Mesendoderm (in vitro differentiated cells): ENCODE data around the gene ZNF423.

Experiments used
- DNase-seq: peaks from one replicate; pipeline ENCODE4 v3.0.0; 2013
- H2AK5ac ChIP-seq: 2 replicates; pipeline ENCODE4 v1.6.1; 2013; ENCODE audit warnings: low read length, inconsistent platforms
- H2BK120ac ChIP-seq: 2 replicates; pipeline ENCODE4 v1.6.1; 2013; ENCODE audit warnings: low read depth, mild to moderate bottlenecking, low read length, moderate library complexity, mixed read lengths
- H2BK15ac ChIP-seq: replicated peaks from 2 replicates; pipeline ENCODE4 v1.6.1; 2013; ENCODE audit warnings: low read depth, mild to moderate bottlenecking, moderate library complexity
- H2BK5ac ChIP-seq: 2 replicates; pipeline ENCODE4 v1.6.1; 2013; ENCODE audit warnings: low read length, inconsistent platforms
- H3K18ac ChIP-seq: 2 replicates; pipeline ENCODE4 v1.6.1; 2013; ENCODE audit warnings: mild to moderate bottlenecking, low read length, mixed read lengths
- H3K23ac ChIP-seq: one replicate; pipeline ENCODE4 v1.6.1; 2013; ENCODE audit warnings: low read length
- H3K27ac ChIP-seq: 2 replicates; pipeline ENCODE4 v1.5.1; 2013; ENCODE audit warnings: low read depth, mild to moderate bottlenecking, inconsistent platforms, low read length, moderate library complexity
- H3K27me3 ChIP-seq: 2 replicates; pipeline ENCODE4 v1.6.1; 2013; ENCODE audit warnings: low read length, control low read depth, mild to moderate bottlenecking, inconsistent platforms; ENCODE audit not compliant: insufficient read depth, poor library complexity
- H3K36me3 ChIP-seq: 2 replicates; pipeline ENCODE4 v1.6.1; 2013; ENCODE audit warnings: low read length, inconsistent platforms; ENCODE audit not compliant: control insufficient read depth, insufficient read depth
- H3K4ac ChIP-seq: one replicate; pipeline ENCODE4 v1.6.1; 2013; ENCODE audit warnings: low read depth, mild to moderate bottlenecking, low read length, moderate library complexity
- H3K4me1 ChIP-seq: 2 replicates; pipeline ENCODE4 v1.6.1; 2013; ENCODE audit warnings: low read depth, low read length, inconsistent platforms; ENCODE audit not compliant: control insufficient read depth
- H3K4me2 ChIP-seq: 2 replicates; pipeline ENCODE4 v1.6.1; 2013; ENCODE audit warnings: low read length
- H3K4me3 ChIP-seq: 2 replicates; pipeline ENCODE4 v1.5.1; 2013; ENCODE audit warnings: mild to moderate bottlenecking, low read length
- H3K56ac ChIP-seq: one replicate; pipeline ENCODE4 v1.6.1; 2013; ENCODE audit warnings: low read length
- H3K79me1 ChIP-seq: 2 replicates; pipeline ENCODE4 v1.6.1; 2013; ENCODE audit warnings: low read length, inconsistent platforms
- H3K79me2 ChIP-seq: 2 replicates; pipeline ENCODE4 v1.6.1; 2013; ENCODE audit warnings: mild to moderate bottlenecking, low read length; ENCODE audit not compliant: control insufficient read depth, insufficient read depth
- H3K9ac ChIP-seq: 2 replicates; pipeline ENCODE4 v1.6.1; 2013; ENCODE audit warnings: low read length, inconsistent platforms
- H4K5ac ChIP-seq: one replicate; pipeline ENCODE4 v1.6.1; 2013; ENCODE audit warnings: low read length
- H4K8ac ChIP-seq: one replicate; pipeline ENCODE4 v1.6.1; 2013; ENCODE audit warnings: low read depth, mild to moderate bottlenecking, control low read depth, low read length, moderate library complexity
- WGBS: extraction: QIAGEN DNeasy Blood & Tissue Kit; methylation state at CpG from one replicate; pipeline ENCODE4 v1.1.7; 2013; ENCODE audit warnings: low lambda C conversion rate, missing lambda C conversion rate; ENCODE audit not compliant: insufficient coverage; ENCODE audit errors: extremely low coverage; 5-methylcytosine and 5-hydroxymethylcytosine counted together

ZNF423 gene

DNA sequence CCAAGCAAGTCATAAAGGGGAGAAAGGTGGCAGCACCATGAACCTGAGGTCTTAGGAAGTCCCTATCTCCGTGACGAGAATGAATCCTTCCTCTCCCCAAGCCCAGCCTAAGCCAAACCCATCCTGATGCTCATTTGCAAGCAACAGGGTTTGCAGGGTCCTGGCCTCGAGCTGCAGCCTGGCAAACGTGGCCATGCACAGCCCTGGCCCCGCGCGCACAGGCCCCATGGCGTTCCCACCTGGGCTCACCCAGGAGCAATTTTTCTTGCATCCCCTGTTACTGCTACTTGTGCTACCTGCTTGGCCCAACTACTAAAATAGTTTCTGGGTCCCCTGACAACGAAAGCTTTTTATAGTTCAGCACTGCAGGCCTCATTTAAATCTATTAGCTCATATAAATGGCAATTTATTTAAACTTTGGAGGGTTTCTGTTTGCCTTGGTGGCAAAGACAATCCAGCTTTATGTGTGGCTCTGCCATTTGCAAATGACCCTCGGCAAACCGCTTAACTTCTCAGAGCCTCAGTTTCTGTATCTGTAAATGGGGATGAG lies 340.8 kb downstream of the ZNF423 start:
- Histone ChIP-seq H3K9ac (no peak overlapping the region), H3K4me2 (no peak overlapping the region), H3K79me2 (no peaks in the 10 kb centered on the region), H2BK15ac (no peak overlapping the region), H3K27ac (no peak overlapping the region), H2BK120ac (no peak overlapping the region), H2BK5ac (no peak overlapping the region), H3K4me1 (no peaks in the 10 kb centered on the region), H2AK5ac (no peak overlapping the region), H3K56ac (no peak overlapping the region), H4K8ac (no peak overlapping the region), H4K5ac (no peak overlapping the region), H3K23ac (no peak overlapping the region), H3K27me3 (no peaks in the 10 kb centered on the region), H3K36me3 (no peaks in the 10 kb centered on the region), H3K4ac (no peak overlapping the region), H3K79me1 (no peaks in the 10 kb centered on the region), H3K18ac (no peak overlapping the region), H3K4me3 (no peak overlapping the region)
- no CpG with 5 or more reads among the region's 11 CpGs for WGBS
- DNase-seq, result no peak

- no peaks in the 10 kb centered on the region for H3K79me1 ChIP-seq
- H3K4me1 ChIP-seq, result no peaks in the 10 kb centered on the region
- no peak overlapping the region for H3K56ac ChIP-seq
- H2BK120ac ChIP-seq, result no peak overlapping the region
- no peak overlapping the region for H4K8ac ChIP-seq
- no peak overlapping the region for H2BK5ac ChIP-seq
- no peak overlapping the region for H3K4me2 ChIP-seq
- DNase-seq, result no peak
- WGBS, result no CpG with 5 or more reads among the region's 24 CpGs
- H4K5ac ChIP-seq, result no peak overlapping the region
- H3K79me2 ChIP-seq, result no peaks in the 10 kb centered on the region
- no peak overlapping the region for H2BK15ac ChIP-seq
- no peak overlapping the region for H3K27ac ChIP-seq
- no peak overlapping the region for H3K4ac ChIP-seq
- H3K18ac ChIP-seq, result no peak overlapping the region
- H3K36me3 ChIP-seq, result no peaks in the 10 kb centered on the region
- H3K27me3 ChIP-seq, result no peaks in the 10 kb centered on the region
- no peak overlapping the region for H3K9ac ChIP-seq
- H2AK5ac ChIP-seq, result no peak overlapping the region
- H3K4me3 ChIP-seq, result no peak overlapping the region
- no peak overlapping the region for H3K23ac ChIP-seq
Observed at GRCh38 chr16:49514073-49514980, 341.6 kb downstream of the ZNF423 start.

DNA sequence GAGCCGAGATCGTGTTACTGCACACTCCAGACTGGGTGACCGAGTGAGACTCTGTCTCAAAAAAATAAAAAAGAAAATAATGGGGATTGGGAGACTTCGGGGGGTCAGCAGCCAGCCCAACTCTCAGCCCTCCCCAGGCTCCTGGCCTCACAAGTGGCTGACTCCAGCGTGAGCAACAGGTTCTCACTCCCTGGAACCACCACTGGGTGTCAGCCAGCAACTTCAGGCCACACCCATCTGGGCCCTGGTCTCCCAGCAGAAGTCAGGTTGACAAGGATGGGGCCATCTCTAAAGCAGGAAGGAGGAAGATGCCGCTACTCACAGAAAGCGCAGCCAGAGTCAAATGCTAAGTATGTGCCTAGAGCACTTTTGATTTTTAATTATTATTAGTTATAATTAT lies 342.9 kb downstream of the ZNF423 start:
- Histone ChIP-seq H3K79me2 (no peaks in the 10 kb centered on the region), H3K23ac (no peak overlapping the region), H3K4me3 (no peak overlapping the region), H3K4me2 (no peak overlapping the region), H2AK5ac (no peak overlapping the region), H3K9ac (no peak overlapping the region), H3K36me3 (no peaks in the 10 kb centered on the region), H3K56ac (no peak overlapping the region), H2BK120ac (no peak overlapping the region), H3K4ac (no peak overlapping the region), H3K79me1 (no peaks in the 10 kb centered on the region), H4K5ac (no peak overlapping the region), H4K8ac (no peak overlapping the region), H3K18ac (no peak overlapping the region), H3K27me3 (no peaks in the 10 kb centered on the region), H3K4me1 (no peaks in the 10 kb centered on the region), H2BK15ac (no peak overlapping the region), H3K27ac (no peak overlapping the region), H2BK5ac (no peak overlapping the region)
- DNase-seq, result peak; percentile 63
- no CpG with 5 or more reads among the region's 7 CpGs for WGBS

- Histone ChIP-seq H3K79me2 (no peaks in the 10 kb centered on the region), H3K36me3 (no peaks in the 10 kb centered on the region), H3K27ac (no peak overlapping the region), H2BK120ac (no peak overlapping the region), H3K23ac (no peak overlapping the region), H3K18ac (no peak overlapping the region), H3K4me2 (no peak overlapping the region), H4K8ac (no peak overlapping the region), H3K4me3 (no peak overlapping the region), H3K79me1 (no peaks in the 10 kb centered on the region), H2BK5ac (no peak overlapping the region), H3K56ac (no peak overlapping the region), H4K5ac (no peak overlapping the region), H3K27me3 (no peaks in the 10 kb centered on the region), H3K9ac (no peak overlapping the region), H3K4ac (no peak overlapping the region), H2BK15ac (no peak overlapping the region), H2AK5ac (no peak overlapping the region), H3K4me1 (no peaks in the 10 kb centered on the region)
- no peak for DNase-seq
- no CpG with 5 or more reads among the region's 25 CpGs for WGBS
Observed at GRCh38 chr16:49510654-49511305, 345.1 kb downstream of the ZNF423 start.

DNA sequence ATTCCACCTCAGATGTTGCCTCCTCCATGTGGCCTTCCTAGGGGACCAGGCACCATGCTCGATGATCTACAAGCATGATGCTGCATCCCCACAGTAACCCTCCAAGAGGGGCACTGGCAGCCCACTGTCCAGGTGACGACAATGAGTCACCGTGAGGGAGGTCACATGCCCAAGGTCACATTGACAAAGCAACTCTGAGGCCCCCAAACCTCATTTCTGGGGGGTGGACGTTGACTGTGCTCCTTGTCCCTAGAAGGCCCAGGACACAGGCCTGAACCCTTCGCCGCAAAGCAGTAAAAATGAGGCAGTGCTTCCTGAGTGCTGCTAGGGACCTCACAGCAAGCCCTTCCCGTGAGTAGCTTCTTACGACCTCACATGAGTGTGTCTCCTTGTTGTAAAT lies 345.8 kb downstream of the ZNF423 start:
- Histone ChIP-seq H3K23ac (no peak overlapping the region), H3K18ac (no peak overlapping the region), H3K36me3 (no peaks in the 10 kb centered on the region), H2AK5ac (no peak overlapping the region), H3K79me2 (no peaks in the 10 kb centered on the region), H3K27ac (no peak overlapping the region), H3K79me1 (no peaks in the 10 kb centered on the region), H3K4me2 (no peak overlapping the region), H3K4me1 (no peaks in the 10 kb centered on the region), H2BK5ac (no peak overlapping the region), H3K56ac (no peak overlapping the region), H2BK15ac (no peak overlapping the region), H4K5ac (no peak overlapping the region), H2BK120ac (no peak overlapping the region), H4K8ac (no peak overlapping the region), H3K27me3 (no peaks in the 10 kb centered on the region), H3K4ac (no peak overlapping the region), H3K4me3 (no peak overlapping the region), H3K9ac (no peak overlapping the region)
- no peak for DNase-seq
- no CpG with 5 or more reads among the region's 8 CpGs for WGBS
